Fibroblast of lung (primary cell): ENCODE data around the gene GNG12. TPM values are rescaled to one million over a fixed set of nuclear protein-coding genes. Genes with fewer than 3 reads are reported as not detected.
A peak's percentile ranks its signal among the peaks of the same experiment; 100 is the strongest.

Source experiments
- DNase-seq, 2 donors: peaks; one replicate each; pipeline versions ENCODE4 v3.0.0 to v3.0.0-alpha.2; 2010; ENCODE audit warnings: low read depth in 2 of 2
- H2AFZ ChIP-seq: 2 replicates; pipeline ENCODE4 v1.5.1; 2012; ENCODE audit warnings: low read length, control low read depth, inconsistent platforms
- H3K27ac ChIP-seq: 2 replicates; pipeline ENCODE4 v1.5.1; 2011; ENCODE audit warnings: low read length, control low read depth; ENCODE audit not compliant: insufficient read depth
- H3K27me3 ChIP-seq: 2 replicates; pipeline ENCODE4 v1.5.1; 2011; ENCODE audit warnings: mild to moderate bottlenecking, low read length; ENCODE audit not compliant: control insufficient read depth, insufficient read depth
- H3K36me3 ChIP-seq: 2 replicates; pipeline ENCODE4 v1.5.1; 2011; ENCODE audit warnings: low read length; ENCODE audit not compliant: control insufficient read depth, insufficient read depth
- H3K4me1 ChIP-seq: 2 replicates; pipeline ENCODE4 v1.5.1; 2011; ENCODE audit warnings: low read length; ENCODE audit not compliant: control insufficient read depth, insufficient read depth; ENCODE audit errors: extremely low read depth
- H3K4me2 ChIP-seq: 2 replicates; pipeline ENCODE4 v1.5.1; 2011; ENCODE audit warnings: low read length, control low read depth; ENCODE audit not compliant: insufficient read depth; ENCODE audit errors: extremely low read depth
- H3K4me3 ChIP-seq, 4 experiments: fragments of 200-600 bp in 1 of 4; sonication (generic) in 1 of 4; replicated peaks in 1 of 4; 2 replicates each; pipeline ENCODE4 v1.5.1; 2011 to 2016; ENCODE audit warnings: low read length in 4 of 4, low read depth in 3 of 4, mild to moderate bottlenecking in 3 of 4, control low read depth in 2 of 4, inconsistent platforms in 1 of 4, mixed read lengths in 1 of 4; ENCODE audit not compliant: insufficient read depth in 1 of 4; ENCODE audit errors: control extremely low read depth in 1 of 4
- H3K79me2 ChIP-seq: 2 replicates; pipeline ENCODE4 v1.5.1; 2012; ENCODE audit warnings: mild to moderate bottlenecking, low read length, inconsistent platforms; ENCODE audit not compliant: control insufficient read depth, insufficient read depth
- H3K9ac ChIP-seq: 2 replicates; pipeline ENCODE4 v1.5.1; 2011; ENCODE audit warnings: mild to moderate bottlenecking, low read length, control low read depth; ENCODE audit not compliant: insufficient read depth
- H3K9me3 ChIP-seq: 2 replicates; pipeline ENCODE4 v1.5.1; 2012; ENCODE audit warnings: low read depth, low read length; ENCODE audit not compliant: control insufficient read depth, insufficient read depth
- H4K20me1 ChIP-seq: 2 replicates; pipeline ENCODE4 v1.5.1; 2011; ENCODE audit warnings: low read length; ENCODE audit not compliant: control insufficient read depth, insufficient read depth; ENCODE audit errors: extremely low read depth
- EZH2 ChIP-seq: IDR thresholded peaks from 2 replicates; pipeline ENCODE4 v1.5.1; 2012; ENCODE audit warnings: low read length, control low read depth, mild to moderate bottlenecking; ENCODE audit errors: missing control alignments
- polyA plus RNA-seq, 2 donors: library from polyadenylated mRNA; depleted of rRNA in 1 of 2; stranded (reverse) in 1 of 2; unstranded in 1 of 2; fragments of >200 nt; gene quantifications; 2 replicates each; pipeline ENCODE4 v1.2.1, GENCODE V29; 2011 to 2012; ENCODE audit warnings: missing spikeins in 1 of 2
- total RNA-seq: library from RNA; depleted of rRNA; stranded (reverse); fragments of >200 nt; gene quantifications from 2 replicates; pipeline ENCODE4 v1.2.1, GENCODE V29; 2014
- TF ChIP-seq, protein P1 (sequence below), 2 donors: IDR thresholded peaks in 1 of 2; conservative IDR thresholded peaks in 1 of 2; 1 replicate in 1 of 2; 2 replicates in 1 of 2; pipeline ENCODE4 v1.5.1; 2011 to 2012; ENCODE audit warnings: low read length in 2 of 2, control low read depth in 1 of 2, inconsistent platforms in 1 of 2, low read depth in 1 of 2, mild to moderate bottlenecking in 1 of 2

Gene GNG12
- total and polyA plus RNA-seq, 2 donors (not counting 1 experiment from before 2014, with no cell fraction given) = 127 to 241 TPM

DNA sequence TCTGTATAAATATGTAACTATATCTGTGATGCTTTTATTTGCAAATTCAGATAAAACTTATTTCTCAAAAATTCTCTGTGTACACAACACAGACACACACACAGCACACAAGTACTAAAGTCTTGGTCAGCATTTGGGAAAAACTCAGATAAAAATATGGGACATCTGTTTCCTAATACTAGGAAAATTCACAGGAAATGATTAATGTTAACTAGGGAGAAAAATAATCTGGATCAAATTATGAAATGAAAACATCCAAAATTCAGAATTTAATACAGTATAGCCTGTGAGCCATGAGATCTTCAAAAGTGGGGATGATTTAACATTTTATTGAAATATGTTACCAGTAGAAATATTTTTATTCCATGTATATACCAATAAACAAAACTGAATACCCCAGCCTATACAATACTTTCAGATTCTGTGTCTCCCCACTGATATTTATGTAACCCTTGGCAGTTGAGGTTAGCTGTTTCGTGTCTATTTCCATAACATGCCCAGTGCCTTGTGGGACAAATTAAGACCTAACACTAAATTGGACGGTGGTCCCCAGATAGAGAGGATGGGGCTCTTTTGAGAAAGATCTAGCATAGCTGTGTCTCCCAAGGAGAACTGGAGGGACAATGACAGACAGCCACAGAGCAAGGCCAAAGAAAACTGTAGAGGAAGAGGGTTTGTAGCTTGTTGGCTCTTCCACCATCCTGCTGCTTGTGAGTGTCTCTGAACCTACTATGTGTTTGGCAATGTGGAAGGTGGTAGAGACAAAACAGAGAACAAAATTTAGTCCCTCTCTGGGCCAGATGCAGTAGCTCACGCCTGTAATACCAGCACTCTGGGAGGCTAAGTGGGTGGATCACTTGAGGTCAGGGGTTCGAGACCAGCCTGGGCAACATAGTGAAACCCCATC lies 47.2 kb downstream of the GNG12 start:
- Histone ChIP-seq H3K4me2 (peak overlapping the region; percentile 32), H3K9me3 (no peaks in the 10 kb centered on the region), H3K27ac (peak overlapping the region; percentile 9), H3K36me3 (no peaks in the 10 kb centered on the region), H3K4me1 (peaks cover 9% of the 10 kb centered on the region), H3K4me3 (no peak overlapping the region), H3K79me2 (peaks cover 79% of the 10 kb centered on the region), H2AFZ (no peak overlapping the region), H3K27me3 (no peaks in the 10 kb centered on the region), H4K20me1 (no peaks in the 10 kb centered on the region), H3K9ac (no peak overlapping the region)
- TF ChIP-seq, protein P1, sequence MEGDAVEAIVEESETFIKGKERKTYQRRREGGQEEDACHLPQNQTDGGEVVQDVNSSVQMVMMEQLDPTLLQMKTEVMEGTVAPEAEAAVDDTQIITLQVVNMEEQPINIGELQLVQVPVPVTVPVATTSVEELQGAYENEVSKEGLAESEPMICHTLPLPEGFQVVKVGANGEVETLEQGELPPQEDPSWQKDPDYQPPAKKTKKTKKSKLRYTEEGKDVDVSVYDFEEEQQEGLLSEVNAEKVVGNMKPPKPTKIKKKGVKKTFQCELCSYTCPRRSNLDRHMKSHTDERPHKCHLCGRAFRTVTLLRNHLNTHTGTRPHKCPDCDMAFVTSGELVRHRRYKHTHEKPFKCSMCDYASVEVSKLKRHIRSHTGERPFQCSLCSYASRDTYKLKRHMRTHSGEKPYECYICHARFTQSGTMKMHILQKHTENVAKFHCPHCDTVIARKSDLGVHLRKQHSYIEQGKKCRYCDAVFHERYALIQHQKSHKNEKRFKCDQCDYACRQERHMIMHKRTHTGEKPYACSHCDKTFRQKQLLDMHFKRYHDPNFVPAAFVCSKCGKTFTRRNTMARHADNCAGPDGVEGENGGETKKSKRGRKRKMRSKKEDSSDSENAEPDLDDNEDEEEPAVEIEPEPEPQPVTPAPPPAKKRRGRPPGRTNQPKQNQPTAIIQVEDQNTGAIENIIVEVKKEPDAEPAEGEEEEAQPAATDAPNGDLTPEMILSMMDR (conservative IDR thresholded peaks at IDR 0.05 in 1 of 2, IDR thresholded peaks at IDR 0.05 in 1 of 2; ENCODE audit: low read depth in 1 of 2, low read length in 2 of 2) = no peak
- TF ChIP-seq EZH2 = no peak
- DNase-seq = peak in 1 of 2 donors; percentile 54

DNA sequence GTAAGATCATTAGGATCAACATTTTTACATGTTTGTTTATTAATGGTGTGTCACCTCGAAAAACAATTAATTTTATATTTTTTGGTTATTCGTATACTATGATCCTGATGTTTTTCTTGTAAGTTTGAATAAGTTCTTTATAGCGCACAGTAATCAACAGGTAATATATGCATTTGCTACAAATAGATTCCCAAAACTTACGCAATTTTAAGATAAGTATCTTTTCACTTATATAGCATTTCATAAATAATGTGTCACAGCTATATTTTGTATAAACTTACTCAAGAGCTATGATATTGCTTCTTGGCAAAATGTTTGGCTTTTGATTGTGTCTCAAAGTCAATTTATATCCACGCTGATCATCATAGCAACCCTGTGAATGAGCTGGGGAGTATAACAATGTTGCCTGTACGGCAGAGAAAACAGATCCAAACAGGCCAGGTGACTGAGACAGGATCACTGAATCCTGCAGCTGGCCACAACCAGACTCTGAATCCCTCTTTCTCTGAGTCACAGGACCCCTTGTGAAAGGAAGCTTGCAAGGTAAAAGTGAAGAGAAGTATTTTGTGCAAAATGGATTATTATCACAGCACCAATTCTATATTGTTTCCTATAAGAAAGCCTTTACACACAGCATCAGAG lies 48.6 kb downstream of the GNG12 start:
- peak in 1 of 2 donors; percentile 45 for DNase-seq
- Histone ChIP-seq H3K4me2 (no peak overlapping the region), H3K4me1 (peaks cover 9% of the 10 kb centered on the region), H3K27me3 (no peaks in the 10 kb centered on the region), H3K79me2 (peaks cover 81% of the 10 kb centered on the region), H3K9me3 (no peaks in the 10 kb centered on the region), H2AFZ (no peak overlapping the region), H4K20me1 (no peaks in the 10 kb centered on the region), H3K4me3 (no peak overlapping the region), H3K36me3 (no peaks in the 10 kb centered on the region), H3K27ac (no peak overlapping the region), H3K9ac (no peak overlapping the region)
- TF ChIP-seq, protein P1 (conservative IDR thresholded peaks at IDR 0.05 in 1 of 2, IDR thresholded peaks at IDR 0.05 in 1 of 2; ENCODE audit: low read depth in 1 of 2, low read length in 2 of 2) = no peak

DNA sequence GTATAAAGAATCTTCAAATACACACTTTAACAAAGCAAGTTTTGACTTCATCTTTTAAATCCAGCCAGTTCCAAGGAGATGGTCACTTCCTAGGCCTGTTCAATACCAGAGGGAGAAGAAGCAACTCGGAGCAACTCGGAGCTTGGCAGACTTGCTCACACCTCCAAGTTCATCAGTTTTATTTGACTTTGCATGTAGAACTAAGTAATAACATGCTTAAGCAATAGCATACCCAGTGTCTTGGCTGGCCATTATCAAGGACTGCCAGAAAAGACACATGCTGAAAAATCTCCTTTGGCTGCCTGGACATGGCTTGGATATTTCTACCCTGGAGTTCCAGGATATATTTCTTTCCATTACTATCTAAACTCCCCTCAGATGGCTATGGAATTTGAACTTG lies 52.6 kb downstream of the GNG12 start:
- H3K79me2 ChIP-seq = peaks cover 64% of the 10 kb centered on the region
- H3K4me2 ChIP-seq = no peak overlapping the region

More for the DNA sequence above, 52.6 kb downstream of the GNG12 start:
- TF ChIP-seq EZH2 = no peak
- TF ChIP-seq, protein P1 (conservative IDR thresholded peaks at IDR 0.05 in 1 of 2, IDR thresholded peaks at IDR 0.05 in 1 of 2; ENCODE audit: low read depth in 1 of 2, low read length in 2 of 2) = no peak
- no peak for DNase-seq
- no peak overlapping the region for H2AFZ ChIP-seq
- H4K20me1 ChIP-seq = no peaks in the 10 kb centered on the region
- H3K27ac ChIP-seq = no peak overlapping the region
- no peak overlapping the region for H3K4me3 ChIP-seq
- no peaks in the 10 kb centered on the region for H3K9me3 ChIP-seq
- H3K27me3 ChIP-seq = no peaks in the 10 kb centered on the region
- H3K9ac ChIP-seq = no peak overlapping the region
- no peaks in the 10 kb centered on the region for H3K4me1 ChIP-seq
- no peaks in the 10 kb centered on the region for H3K36me3 ChIP-seq
